Mesendoderm (in vitro differentiated cells): ENCODE measurements around the gene CHMP6.

ENCODE experiments used
- DNase-seq: peaks from one replicate; pipeline ENCODE4 v3.0.0; 2013
- H2AK5ac ChIP-seq: 2 replicates; pipeline ENCODE4 v1.6.1; 2013; ENCODE audit warnings: low read length, inconsistent platforms
- H2BK120ac ChIP-seq: 2 replicates; pipeline ENCODE4 v1.6.1; 2013; ENCODE audit warnings: low read depth, mild to moderate bottlenecking, low read length, moderate library complexity, mixed read lengths
- H2BK15ac ChIP-seq: replicated peaks from 2 replicates; pipeline ENCODE4 v1.6.1; 2013; ENCODE audit warnings: low read depth, mild to moderate bottlenecking, moderate library complexity
- H2BK5ac ChIP-seq: 2 replicates; pipeline ENCODE4 v1.6.1; 2013; ENCODE audit warnings: low read length, inconsistent platforms
- H3K18ac ChIP-seq: 2 replicates; pipeline ENCODE4 v1.6.1; 2013; ENCODE audit warnings: mild to moderate bottlenecking, low read length, mixed read lengths
- H3K23ac ChIP-seq: one replicate; pipeline ENCODE4 v1.6.1; 2013; ENCODE audit warnings: low read length
- H3K27ac ChIP-seq: 2 replicates; pipeline ENCODE4 v1.5.1; 2013; ENCODE audit warnings: low read depth, mild to moderate bottlenecking, inconsistent platforms, low read length, moderate library complexity
- H3K27me3 ChIP-seq: 2 replicates; pipeline ENCODE4 v1.6.1; 2013; ENCODE audit warnings: low read length, control low read depth, mild to moderate bottlenecking, inconsistent platforms; ENCODE audit not compliant: insufficient read depth, poor library complexity
- H3K36me3 ChIP-seq: 2 replicates; pipeline ENCODE4 v1.6.1; 2013; ENCODE audit warnings: low read length, inconsistent platforms; ENCODE audit not compliant: control insufficient read depth, insufficient read depth
- H3K4ac ChIP-seq: one replicate; pipeline ENCODE4 v1.6.1; 2013; ENCODE audit warnings: low read depth, mild to moderate bottlenecking, low read length, moderate library complexity
- H3K4me1 ChIP-seq: 2 replicates; pipeline ENCODE4 v1.6.1; 2013; ENCODE audit warnings: low read depth, low read length, inconsistent platforms; ENCODE audit not compliant: control insufficient read depth
- H3K4me2 ChIP-seq: 2 replicates; pipeline ENCODE4 v1.6.1; 2013; ENCODE audit warnings: low read length
- H3K4me3 ChIP-seq: 2 replicates; pipeline ENCODE4 v1.5.1; 2013; ENCODE audit warnings: mild to moderate bottlenecking, low read length
- H3K56ac ChIP-seq: one replicate; pipeline ENCODE4 v1.6.1; 2013; ENCODE audit warnings: low read length
- H3K79me1 ChIP-seq: 2 replicates; pipeline ENCODE4 v1.6.1; 2013; ENCODE audit warnings: low read length, inconsistent platforms
- H3K79me2 ChIP-seq: 2 replicates; pipeline ENCODE4 v1.6.1; 2013; ENCODE audit warnings: mild to moderate bottlenecking, low read length; ENCODE audit not compliant: control insufficient read depth, insufficient read depth
- H3K9ac ChIP-seq: 2 replicates; pipeline ENCODE4 v1.6.1; 2013; ENCODE audit warnings: low read length, inconsistent platforms
- H4K5ac ChIP-seq: one replicate; pipeline ENCODE4 v1.6.1; 2013; ENCODE audit warnings: low read length
- H4K8ac ChIP-seq: one replicate; pipeline ENCODE4 v1.6.1; 2013; ENCODE audit warnings: low read depth, mild to moderate bottlenecking, control low read depth, low read length, moderate library complexity
- WGBS: extraction: QIAGEN DNeasy Blood & Tissue Kit; methylation state at CpG from one replicate; pipeline ENCODE4 v1.1.7; 2013; ENCODE audit warnings: low lambda C conversion rate, missing lambda C conversion rate; ENCODE audit not compliant: insufficient coverage; ENCODE audit errors: extremely low coverage; 5-methylcytosine and 5-hydroxymethylcytosine counted together

Gene CHMP6

DNA sequence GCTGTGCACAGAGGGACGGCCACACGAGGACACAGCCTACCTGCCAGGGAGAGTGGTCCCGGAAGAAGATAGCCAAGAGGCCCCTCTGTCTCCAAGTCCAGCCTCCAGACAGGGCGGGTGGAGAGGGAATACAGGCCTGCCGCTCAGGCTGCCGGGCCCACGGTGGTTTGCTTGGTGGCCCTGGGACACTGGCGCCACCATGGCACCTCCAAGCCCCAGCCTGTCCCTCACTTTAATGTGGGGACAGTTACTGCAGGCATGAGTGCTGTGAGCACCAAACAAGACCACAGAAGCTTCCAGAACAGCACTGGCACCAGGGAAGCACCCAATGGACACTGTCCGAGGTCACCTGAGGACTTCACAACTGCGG lies 22.0 kb upstream of the CHMP6 start:
- no peak overlapping the region for H4K5ac ChIP-seq
- H3K27me3 ChIP-seq, result no peaks in the 10 kb centered on the region
- no peaks in the 10 kb centered on the region for H3K79me1 ChIP-seq
- no peak overlapping the region for H4K8ac ChIP-seq
- no peak overlapping the region for H3K4ac ChIP-seq
- H3K27ac ChIP-seq, result no peak overlapping the region
- H3K79me2 ChIP-seq, result no peaks in the 10 kb centered on the region
- no peak overlapping the region for H3K18ac ChIP-seq
- H3K36me3 ChIP-seq, result no peaks in the 10 kb centered on the region
- H2AK5ac ChIP-seq, result no peak overlapping the region
- H2BK5ac ChIP-seq, result no peak overlapping the region
- no peak overlapping the region for H2BK120ac ChIP-seq
- no peak overlapping the region for H2BK15ac ChIP-seq
- no peak overlapping the region for H3K4me3 ChIP-seq
- H3K4me2 ChIP-seq, result no peak overlapping the region
- H3K56ac ChIP-seq, result no peak overlapping the region
- no peak for DNase-seq
- H3K23ac ChIP-seq, result no peak overlapping the region
- H3K9ac ChIP-seq, result no peak overlapping the region
- no peaks in the 10 kb centered on the region for H3K4me1 ChIP-seq
- WGBS, result no CpG with 5 or more reads among the region's 10 CpGs

DNA sequence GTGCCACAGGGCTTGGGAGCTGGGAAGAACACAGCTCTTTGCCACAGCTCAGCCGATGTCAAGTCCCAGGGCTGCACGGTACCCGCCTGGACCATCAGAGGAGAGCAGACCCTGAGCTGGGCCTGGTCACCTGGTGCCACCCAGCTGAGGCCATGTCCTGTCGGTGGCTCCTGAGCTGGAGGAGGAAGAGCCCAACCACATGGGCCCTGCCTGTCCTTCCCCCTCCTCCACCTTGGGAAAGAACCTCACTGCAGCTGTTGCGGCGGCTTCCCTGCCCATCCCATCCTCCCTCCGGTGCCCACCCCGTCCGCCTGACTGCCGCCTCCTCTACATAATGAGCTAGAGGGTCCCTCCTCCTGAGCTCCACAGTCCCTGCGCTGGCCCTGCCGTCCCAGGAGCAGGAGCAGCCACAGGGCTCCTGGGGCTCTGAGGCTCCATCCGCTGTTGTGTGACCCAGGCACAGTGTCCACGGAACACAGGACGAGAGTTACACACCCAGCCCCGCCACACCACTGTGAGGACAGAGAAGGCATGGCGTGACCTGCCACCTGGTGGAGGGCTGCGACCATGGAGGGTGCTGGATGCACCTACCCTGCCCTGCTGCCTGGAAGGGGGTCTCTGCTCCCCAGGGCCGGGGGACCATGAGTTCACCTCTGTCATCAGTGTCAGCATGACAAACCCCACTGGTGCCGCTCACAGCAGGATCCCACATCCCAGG lies 21.4 kb upstream of the CHMP6 start:
- no peak overlapping the region for H4K8ac ChIP-seq
- no peaks in the 10 kb centered on the region for H3K27me3 ChIP-seq
- H3K4me1 ChIP-seq, result no peaks in the 10 kb centered on the region
- no peak overlapping the region for H2BK15ac ChIP-seq
- H3K79me2 ChIP-seq, result no peaks in the 10 kb centered on the region
- no peak overlapping the region for H3K18ac ChIP-seq
- no peaks in the 10 kb centered on the region for H3K36me3 ChIP-seq
- H2BK5ac ChIP-seq, result no peak overlapping the region
- H3K4me3 ChIP-seq, result no peak overlapping the region
- no peak overlapping the region for H4K5ac ChIP-seq
- no CpG with 5 or more reads among the region's 20 CpGs for WGBS
- H3K79me1 ChIP-seq, result no peaks in the 10 kb centered on the region
- H2BK120ac ChIP-seq, result no peak overlapping the region
- no peak overlapping the region for H3K56ac ChIP-seq
- H3K4ac ChIP-seq, result no peak overlapping the region
- peak; percentile 36 for DNase-seq
- no peak overlapping the region for H2AK5ac ChIP-seq
- H3K4me2 ChIP-seq, result no peak overlapping the region
- H3K27ac ChIP-seq, result no peak overlapping the region
- H3K23ac ChIP-seq, result peak overlapping the region; percentile 45
- no peak overlapping the region for H3K9ac ChIP-seq

DNA sequence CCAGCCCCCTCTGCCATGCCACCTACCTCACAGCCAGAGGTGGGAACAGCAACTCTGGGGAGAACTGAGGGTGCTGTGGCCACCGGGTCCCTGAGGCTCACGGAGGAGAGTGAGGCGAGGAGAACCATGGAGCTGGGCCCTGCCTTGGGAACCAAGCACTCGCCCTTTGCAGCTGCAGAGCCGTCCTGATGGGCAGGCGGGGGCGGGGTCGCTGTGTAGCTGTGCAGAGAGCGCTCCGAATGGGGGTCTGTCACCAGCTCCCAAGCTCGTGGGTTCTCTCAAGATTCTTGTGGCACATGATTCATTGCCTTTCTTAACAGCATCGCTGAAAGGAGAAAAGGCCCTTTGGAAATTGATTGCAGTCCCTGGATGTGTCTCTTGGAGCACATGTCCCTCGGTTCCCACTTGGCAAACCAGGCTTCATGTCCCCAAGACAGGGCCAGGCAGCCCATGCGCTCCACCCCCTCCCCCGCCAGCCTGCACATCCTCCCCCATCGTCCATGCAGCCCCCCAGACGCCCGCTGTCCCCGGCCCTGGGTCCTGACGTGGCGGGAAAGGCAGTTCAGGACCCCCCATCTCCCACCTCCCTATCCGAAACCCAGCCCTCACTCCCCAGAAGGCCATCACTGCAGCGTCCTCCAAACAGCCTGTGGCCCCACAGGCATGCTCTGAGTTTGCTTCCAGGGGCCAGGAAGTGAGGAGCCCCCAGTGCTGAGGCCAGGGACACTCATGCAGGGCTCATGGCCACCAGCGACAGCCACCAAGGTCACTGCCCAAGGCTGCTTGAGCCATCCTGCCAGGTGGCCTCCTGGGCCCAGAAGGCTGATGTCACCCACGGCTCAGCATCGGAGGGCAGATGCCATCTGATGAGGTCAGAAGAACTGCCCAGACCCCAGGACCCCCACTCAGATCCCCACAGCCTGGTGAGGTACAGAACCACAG lies 20.6 kb upstream of the CHMP6 start:
- H3K18ac ChIP-seq, result no peak overlapping the region
- no peaks in the 10 kb centered on the region for H3K79me1 ChIP-seq
- no peak overlapping the region for H3K4me3 ChIP-seq
- H2BK120ac ChIP-seq, result no peak overlapping the region
- no peak overlapping the region for H3K23ac ChIP-seq
- H2BK15ac ChIP-seq, result no peak overlapping the region
- no peaks in the 10 kb centered on the region for H3K79me2 ChIP-seq
- no peak overlapping the region for H3K4ac ChIP-seq
- no peaks in the 10 kb centered on the region for H3K36me3 ChIP-seq
- H2AK5ac ChIP-seq, result no peak overlapping the region
- no peaks in the 10 kb centered on the region for H3K27me3 ChIP-seq
- H3K56ac ChIP-seq, result no peak overlapping the region
- WGBS, result no CpG with 5 or more reads among the region's 26 CpGs
- no peak overlapping the region for H3K4me2 ChIP-seq
- H3K27ac ChIP-seq, result no peak overlapping the region
- no peak overlapping the region for H4K5ac ChIP-seq
- no peaks in the 10 kb centered on the region for H3K4me1 ChIP-seq
- H3K9ac ChIP-seq, result no peak overlapping the region
- H4K8ac ChIP-seq, result no peak overlapping the region
- no peak overlapping the region for H2BK5ac ChIP-seq
- no peak for DNase-seq

DNA sequence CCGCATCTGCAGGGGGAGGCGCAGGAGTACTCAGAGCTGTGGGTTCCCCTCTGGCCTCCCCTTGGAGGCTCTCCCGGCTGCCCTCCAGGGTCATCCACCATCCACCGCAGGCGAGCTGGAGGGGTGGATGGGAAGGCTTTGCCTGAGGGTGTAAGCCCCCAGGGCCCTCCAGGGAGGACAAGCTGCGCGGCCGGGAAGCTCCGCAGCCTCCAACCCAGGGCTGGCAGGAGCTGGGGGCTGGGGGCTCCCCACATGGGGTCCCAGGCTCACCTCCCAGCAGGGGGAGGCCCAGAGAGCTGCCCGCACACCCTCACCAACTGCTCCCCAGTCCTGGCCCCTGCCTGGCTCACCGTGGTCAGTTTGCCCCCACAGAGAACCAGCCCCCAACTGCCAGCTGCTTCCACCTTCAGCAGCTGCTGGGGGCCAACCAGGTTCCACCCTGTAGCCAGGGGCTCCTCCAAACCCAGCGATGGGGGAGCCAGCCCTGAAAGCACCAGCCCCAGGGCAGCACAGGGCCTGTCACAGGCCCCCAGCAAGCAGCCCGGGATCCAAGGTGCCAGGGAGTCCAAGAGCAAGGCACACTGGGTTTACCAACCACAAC lies 19.8 kb upstream of the CHMP6 start:
- H3K4me1 ChIP-seq, result no peaks in the 10 kb centered on the region
- no peak overlapping the region for H2AK5ac ChIP-seq
- no peak overlapping the region for H4K8ac ChIP-seq
- H3K23ac ChIP-seq, result no peak overlapping the region
- H4K5ac ChIP-seq, result no peak overlapping the region
- no peaks in the 10 kb centered on the region for H3K27me3 ChIP-seq
- WGBS, result no CpG with 5 or more reads among the region's 13 CpGs
- no peak overlapping the region for H3K4me3 ChIP-seq
- no peaks in the 10 kb centered on the region for H3K36me3 ChIP-seq
- H3K27ac ChIP-seq, result no peak overlapping the region
- no peak overlapping the region for H3K56ac ChIP-seq
- H3K18ac ChIP-seq, result no peak overlapping the region
- H2BK120ac ChIP-seq, result no peak overlapping the region
- no peak for DNase-seq
- no peak overlapping the region for H2BK5ac ChIP-seq
- no peak overlapping the region for H3K4me2 ChIP-seq
- H2BK15ac ChIP-seq, result no peak overlapping the region
- H3K9ac ChIP-seq, result no peak overlapping the region
- no peaks in the 10 kb centered on the region for H3K79me2 ChIP-seq
- no peaks in the 10 kb centered on the region for H3K79me1 ChIP-seq
- H3K4ac ChIP-seq, result no peak overlapping the region

DNA sequence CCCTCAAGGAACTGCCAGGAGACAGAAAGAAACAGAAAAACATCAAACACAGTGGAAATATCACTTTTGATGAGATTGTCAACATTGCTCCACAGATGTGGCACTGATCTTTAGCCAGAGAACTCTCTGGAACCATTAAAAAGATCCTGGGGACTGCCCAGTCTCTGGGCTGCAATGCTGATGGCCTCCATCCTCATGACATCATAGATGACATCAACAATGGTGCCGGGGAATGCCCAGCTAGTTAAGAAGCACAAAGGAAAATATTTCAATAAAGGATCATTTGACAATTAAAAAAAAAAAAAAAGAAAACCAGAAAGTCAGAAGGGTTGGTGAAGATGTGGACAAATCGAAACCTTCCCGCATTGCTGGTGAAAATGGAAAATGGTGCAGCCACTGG lies 14.9 kb upstream of the CHMP6 start:
- no peak overlapping the region for H3K56ac ChIP-seq
- no peak overlapping the region for H3K23ac ChIP-seq
- no peaks in the 10 kb centered on the region for H3K36me3 ChIP-seq
- H3K27me3 ChIP-seq, result no peaks in the 10 kb centered on the region
- H3K27ac ChIP-seq, result no peak overlapping the region
- no peak overlapping the region for H3K9ac ChIP-seq
- H3K4me2 ChIP-seq, result no peak overlapping the region
- no peak for DNase-seq
- H3K4ac ChIP-seq, result no peak overlapping the region
- H2BK120ac ChIP-seq, result no peak overlapping the region
- H3K79me1 ChIP-seq, result no peaks in the 10 kb centered on the region
- H2BK5ac ChIP-seq, result no peak overlapping the region
- WGBS, result no CpG with 5 or more reads among the region's 3 CpGs
- no peak overlapping the region for H2BK15ac ChIP-seq
- no peak overlapping the region for H3K18ac ChIP-seq
- H4K5ac ChIP-seq, result no peak overlapping the region
- no peak overlapping the region for H3K4me3 ChIP-seq
- H3K4me1 ChIP-seq, result no peaks in the 10 kb centered on the region
- no peaks in the 10 kb centered on the region for H3K79me2 ChIP-seq
- no peak overlapping the region for H2AK5ac ChIP-seq
- H4K8ac ChIP-seq, result no peak overlapping the region
